Measurements from ENCODE around the gene TGM6. TPM values are rescaled to one million over a fixed set of nuclear protein-coding genes. Genes with fewer than 3 reads are reported as not detected.

The TGM6 gene
- polyA plus RNA-seq, 1 donor from 2014 or later: not detected

DNA sequence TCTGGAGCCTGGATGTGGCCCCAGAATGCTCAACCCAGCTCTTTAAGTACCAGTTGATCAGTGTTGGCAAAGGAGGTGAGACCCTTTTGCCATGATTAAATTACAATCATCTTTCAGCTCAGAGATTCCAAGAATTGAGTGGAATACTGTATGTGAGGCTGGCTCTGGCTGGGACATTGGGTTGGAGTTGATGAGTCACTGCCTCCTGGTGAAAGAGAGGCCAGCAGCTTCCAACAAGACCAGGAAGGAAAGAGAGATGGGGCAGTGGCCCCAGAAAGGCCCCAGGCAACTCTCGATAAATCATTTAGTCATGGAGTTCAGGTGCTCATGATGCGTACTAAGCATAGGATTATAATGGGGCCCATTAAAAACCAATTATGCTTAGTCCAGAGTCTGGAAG, 2.1 kb downstream of the TGM6 start:
- H3K36me3 ChIP-seq (ENCODE audit: insufficient read depth, low read length): no peaks in the 10 kb centered on the region
- no peaks in the 10 kb centered on the region for H3F3A ChIP-seq (ENCODE audit: insufficient read depth, low read length, poor library complexity, severe bottlenecking)
- H2AFZ ChIP-seq (ENCODE audit: low read depth, low read length): no peak overlapping the region
- H3K4me2 ChIP-seq (ENCODE audit: low read length): no peak overlapping the region
- no peaks in the 10 kb centered on the region for H3K9me2 ChIP-seq (ENCODE audit: insufficient read depth, low read length)
- no peaks in the 10 kb centered on the region for H3K27me3 ChIP-seq (ENCODE audit: insufficient read depth, low read depth, low read length)
- H3K4me3 ChIP-seq (ENCODE audit: low read length): no peak overlapping the region
- no peaks in the 10 kb centered on the region for H3K79me2 ChIP-seq (replicated peaks; ENCODE audit: insufficient read depth, low read length)
- H3K27ac ChIP-seq (ENCODE audit: low read length): no peak overlapping the region
- H4K20me1 ChIP-seq (ENCODE audit: insufficient read depth): no peaks in the 10 kb centered on the region
- no peaks in the 10 kb centered on the region for H3K9me3 ChIP-seq (ENCODE audit: low read length)
- H3K9ac ChIP-seq (ENCODE audit: low read length): no peak overlapping the region
- no peak for TF ChIP-seq REST (IDR thresholded peaks at IDR 0.05; ENCODE audit: borderline replicate concordance)
- TF ChIP-seq EZH2 (IDR thresholded peaks at IDR 0.05; ENCODE audit: borderline replicate concordance, insufficient read depth, low read length, poor library complexity, severe bottlenecking): no peak
- no peak for TF ChIP-seq POLR2AphosphoS5 (IDR thresholded peaks at IDR 0.05)
- no peak for TF ChIP-seq TAF1 (IDR thresholded peaks at IDR 0.05; ENCODE audit: low read depth)
- TF ChIP-seq, protein P1, sequence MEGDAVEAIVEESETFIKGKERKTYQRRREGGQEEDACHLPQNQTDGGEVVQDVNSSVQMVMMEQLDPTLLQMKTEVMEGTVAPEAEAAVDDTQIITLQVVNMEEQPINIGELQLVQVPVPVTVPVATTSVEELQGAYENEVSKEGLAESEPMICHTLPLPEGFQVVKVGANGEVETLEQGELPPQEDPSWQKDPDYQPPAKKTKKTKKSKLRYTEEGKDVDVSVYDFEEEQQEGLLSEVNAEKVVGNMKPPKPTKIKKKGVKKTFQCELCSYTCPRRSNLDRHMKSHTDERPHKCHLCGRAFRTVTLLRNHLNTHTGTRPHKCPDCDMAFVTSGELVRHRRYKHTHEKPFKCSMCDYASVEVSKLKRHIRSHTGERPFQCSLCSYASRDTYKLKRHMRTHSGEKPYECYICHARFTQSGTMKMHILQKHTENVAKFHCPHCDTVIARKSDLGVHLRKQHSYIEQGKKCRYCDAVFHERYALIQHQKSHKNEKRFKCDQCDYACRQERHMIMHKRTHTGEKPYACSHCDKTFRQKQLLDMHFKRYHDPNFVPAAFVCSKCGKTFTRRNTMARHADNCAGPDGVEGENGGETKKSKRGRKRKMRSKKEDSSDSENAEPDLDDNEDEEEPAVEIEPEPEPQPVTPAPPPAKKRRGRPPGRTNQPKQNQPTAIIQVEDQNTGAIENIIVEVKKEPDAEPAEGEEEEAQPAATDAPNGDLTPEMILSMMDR (IDR thresholded peaks at IDR 0.05; ENCODE audit: poor library complexity, severe bottlenecking): no peak
- no peak for TF ChIP-seq EP300 (conservative IDR thresholded peaks at IDR 0.05; ENCODE audit: poor library complexity, severe bottlenecking)
- TF ChIP-seq RAD21 (conservative IDR thresholded peaks at IDR 0.05): no peak
- no peak for TF ChIP-seq MXI1 (conservative IDR thresholded peaks at IDR 0.05; ENCODE audit: poor library complexity, severe bottlenecking)
- no peak for TF ChIP-seq SMC3 (conservative IDR thresholded peaks at IDR 0.05; ENCODE audit: poor library complexity)

DNA sequence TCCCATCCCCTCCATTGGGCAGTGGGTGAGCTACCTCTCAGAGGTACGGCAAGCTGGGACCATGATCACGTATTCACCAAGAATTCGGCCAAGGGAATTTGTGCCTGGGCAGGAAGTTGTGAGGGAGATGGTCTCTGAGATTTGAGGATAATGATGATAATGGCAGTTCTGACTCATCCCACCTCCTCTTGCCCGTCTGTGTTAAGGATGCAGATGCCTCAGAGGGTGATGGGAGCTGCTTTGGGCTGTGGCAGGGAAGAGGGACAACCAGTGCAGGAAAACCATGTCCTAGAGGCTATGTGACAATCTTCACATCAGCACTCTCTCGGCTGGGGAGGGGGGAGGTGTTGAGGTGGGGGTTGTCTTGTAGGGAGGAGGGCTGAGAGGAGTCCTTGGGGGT, 4.3 kb downstream of the TGM6 start:
- Histone ChIP-seq H3K9me2 (ENCODE audit: insufficient read depth, low read length) (no peaks in the 10 kb centered on the region), H4K20me1 (ENCODE audit: insufficient read depth) (no peaks in the 10 kb centered on the region), H2AFZ (ENCODE audit: low read depth, low read length) (no peak overlapping the region), H3K4me3 (ENCODE audit: low read length) (no peak overlapping the region), H3K27me3 (ENCODE audit: insufficient read depth, low read depth, low read length) (no peaks in the 10 kb centered on the region), H3K27ac (ENCODE audit: low read length) (no peak overlapping the region), H3F3A (ENCODE audit: insufficient read depth, low read length, poor library complexity, severe bottlenecking) (no peaks in the 10 kb centered on the region), H3K79me2 (replicated peaks; ENCODE audit: insufficient read depth, low read length) (no peaks in the 10 kb centered on the region), H3K36me3 (ENCODE audit: insufficient read depth, low read length) (no peaks in the 10 kb centered on the region), H3K9me3 (ENCODE audit: low read length) (peaks cover 4% of the 10 kb centered on the region), H3K4me2 (ENCODE audit: low read length) (no peak overlapping the region), H3K9ac (ENCODE audit: low read length) (no peak overlapping the region)
- TF ChIP-seq POLR2AphosphoS5 (IDR thresholded peaks at IDR 0.05): no peak
- no peak for TF ChIP-seq RAD21 (conservative IDR thresholded peaks at IDR 0.05)
- no peak for TF ChIP-seq EP300 (conservative IDR thresholded peaks at IDR 0.05; ENCODE audit: poor library complexity, severe bottlenecking)
- no peak for TF ChIP-seq MXI1 (conservative IDR thresholded peaks at IDR 0.05; ENCODE audit: poor library complexity, severe bottlenecking)
- TF ChIP-seq TAF1 (IDR thresholded peaks at IDR 0.05; ENCODE audit: low read depth): no peak
- TF ChIP-seq, protein P1 (IDR thresholded peaks at IDR 0.05; ENCODE audit: poor library complexity, severe bottlenecking): no peak
- TF ChIP-seq SMC3 (conservative IDR thresholded peaks at IDR 0.05; ENCODE audit: poor library complexity): no peak
- TF ChIP-seq REST (IDR thresholded peaks at IDR 0.05; ENCODE audit: borderline replicate concordance): no peak
- TF ChIP-seq EZH2 (IDR thresholded peaks at IDR 0.05; ENCODE audit: borderline replicate concordance, insufficient read depth, low read length, poor library complexity, severe bottlenecking): no peak
